ENCODE measurements around the gene TENT4A. TPM values are rescaled to one million over a fixed set of nuclear protein-coding genes. Genes with fewer than 3 reads are reported as not detected.
A peak's percentile ranks its signal among the peaks of the same experiment; 100 is the strongest.

Gene TENT4A
- total and polyA plus RNA-seq, 2 of the 13 experiments (the other 11 are each of a cell fraction or from before 2014, with no cell fraction given): 6.3 to 13.3 TPM

DNA sequence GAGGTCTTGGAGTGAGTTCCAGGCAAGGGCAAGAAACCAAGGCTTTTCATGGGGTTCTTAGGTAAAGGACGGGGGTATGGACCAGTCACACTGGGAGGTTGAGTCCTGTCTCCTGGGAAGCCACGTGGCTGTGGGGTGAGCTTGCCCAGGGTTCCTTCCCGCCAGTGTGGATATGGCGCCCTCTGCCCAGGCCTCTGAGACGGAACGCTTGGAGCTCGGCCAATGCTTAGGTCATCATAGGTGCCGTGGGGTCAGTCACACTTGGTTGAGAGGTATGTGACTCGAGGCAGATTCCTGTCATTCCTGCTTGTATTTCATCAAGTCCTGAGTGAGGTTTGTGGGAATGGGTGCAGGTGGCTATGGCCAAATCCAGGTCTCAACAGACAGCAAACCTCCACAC, 46.2 kb downstream of the TENT4A start (continued):
- 0 out of 2 replicates have a peak, but pooled peaks have one; percentile 25 for TF ChIP-seq TFDP2 (CRISPR knock-in tag; IDR thresholded peaks at IDR 0.05)
- TF ChIP-seq AGO2 (optimal IDR thresholded peaks at IDR 0.05; ENCODE audit: low read depth, low read length): no peak
- TF ChIP-seq MAFK (conservative IDR thresholded peaks at IDR 0.05 in 1 of 2, IDR thresholded peaks at IDR 0.05 in 1 of 2; ENCODE audit: low read length in 2 of 2): no peak
- TF ChIP-seq ZNF180 (CRISPR knock-in tag; IDR thresholded peaks at IDR 0.05; ENCODE audit: borderline replicate concordance, low read depth): no peak
- no peak for TF ChIP-seq MLX (CRISPR knock-in tag; IDR thresholded peaks at IDR 0.05)
- TF ChIP-seq, protein P1, sequence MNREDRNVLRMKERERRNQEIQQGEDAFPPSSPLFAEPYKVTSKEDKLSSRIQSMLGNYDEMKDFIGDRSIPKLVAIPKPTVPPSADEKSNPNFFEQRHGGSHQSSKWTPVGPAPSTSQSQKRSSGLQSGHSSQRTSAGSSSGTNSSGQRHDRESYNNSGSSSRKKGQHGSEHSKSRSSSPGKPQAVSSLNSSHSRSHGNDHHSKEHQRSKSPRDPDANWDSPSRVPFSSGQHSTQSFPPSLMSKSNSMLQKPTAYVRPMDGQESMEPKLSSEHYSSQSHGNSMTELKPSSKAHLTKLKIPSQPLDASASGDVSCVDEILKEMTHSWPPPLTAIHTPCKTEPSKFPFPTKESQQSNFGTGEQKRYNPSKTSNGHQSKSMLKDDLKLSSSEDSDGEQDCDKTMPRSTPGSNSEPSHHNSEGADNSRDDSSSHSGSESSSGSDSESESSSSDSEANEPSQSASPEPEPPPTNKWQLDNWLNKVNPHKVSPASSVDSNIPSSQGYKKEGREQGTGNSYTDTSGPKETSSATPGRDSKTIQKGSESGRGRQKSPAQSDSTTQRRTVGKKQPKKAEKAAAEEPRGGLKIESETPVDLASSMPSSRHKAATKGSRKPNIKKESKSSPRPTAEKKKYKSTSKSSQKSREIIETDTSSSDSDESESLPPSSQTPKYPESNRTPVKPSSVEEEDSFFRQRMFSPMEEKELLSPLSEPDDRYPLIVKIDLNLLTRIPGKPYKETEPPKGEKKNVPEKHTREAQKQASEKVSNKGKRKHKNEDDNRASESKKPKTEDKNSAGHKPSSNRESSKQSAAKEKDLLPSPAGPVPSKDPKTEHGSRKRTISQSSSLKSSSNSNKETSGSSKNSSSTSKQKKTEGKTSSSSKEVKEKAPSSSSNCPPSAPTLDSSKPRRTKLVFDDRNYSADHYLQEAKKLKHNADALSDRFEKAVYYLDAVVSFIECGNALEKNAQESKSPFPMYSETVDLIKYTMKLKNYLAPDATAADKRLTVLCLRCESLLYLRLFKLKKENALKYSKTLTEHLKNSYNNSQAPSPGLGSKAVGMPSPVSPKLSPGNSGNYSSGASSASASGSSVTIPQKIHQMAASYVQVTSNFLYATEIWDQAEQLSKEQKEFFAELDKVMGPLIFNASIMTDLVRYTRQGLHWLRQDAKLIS (CRISPR knock-in tag; IDR thresholded peaks at IDR 0.05): no peak
- no peak for TF ChIP-seq RBAK (CRISPR knock-in tag; IDR thresholded peaks at IDR 0.05)
- TF ChIP-seq NFE2 (CRISPR knock-in tag; IDR thresholded peaks at IDR 0.05): no peak
- TF ChIP-seq ZNF318 (CRISPR knock-in tag; IDR thresholded peaks at IDR 0.05): no peak
- no peak for TF ChIP-seq MXI1 (IDR thresholded peaks at IDR 0.05; ENCODE audit: borderline replicate concordance, low read depth, low read length)
- no peak for TF ChIP-seq TSC22D2 (CRISPR knock-in tag; IDR thresholded peaks at IDR 0.05; ENCODE audit: borderline replicate concordance)
- TF ChIP-seq ZNF282 (IDR thresholded peaks at IDR 0.05; ENCODE audit: partially characterized antibody): no peak
- TF ChIP-seq SIN3B (IDR thresholded peaks at IDR 0.05; ENCODE audit: low read length): no peak
- TF ChIP-seq TFAP4 (IDR thresholded peaks at IDR 0.05; ENCODE audit: borderline replicate concordance, low read depth): no peak
- no peak for TF ChIP-seq NRL (CRISPR knock-in tag; IDR thresholded peaks at IDR 0.05; ENCODE audit: borderline replicate concordance)
- no peak for TF ChIP-seq ZNF746 (CRISPR knock-in tag; IDR thresholded peaks at IDR 0.05)

Data from HepG2 (cell line).